Measurements from ENCODE around the gene TUT4.

Gene TUT4

GRCh38 chr1:52572387-52572786 lies 19.5 kb upstream of the TUT4 start:
- DNase-seq, result no peak

GRCh38 chr1:52571783-52572182 lies 18.9 kb upstream of the TUT4 start:
- DNase-seq, result no peak

- no peak for DNase-seq
Observed at GRCh38 chr1:52569449-52570210, 16.7 kb upstream of the TUT4 start.

- no peak for DNase-seq
Observed at GRCh38 chr1:52567943-52568342, 15.1 kb upstream of the TUT4 start.

- no peak for DNase-seq
Observed at GRCh38 chr1:52562766-52563165, 9.9 kb upstream of the TUT4 start.

- DNase-seq, result no peak
Observed at GRCh38 chr1:52559875-52560274, 7.0 kb upstream of the TUT4 start.

GRCh38 chr1:52558941-52559340 lies 6.0 kb upstream of the TUT4 start:
- DNase-seq, result no peak

- no peak for DNase-seq
Observed at GRCh38 chr1:52556641-52557360, 3.9 kb upstream of the TUT4 start.

GRCh38 chr1:52554756-52555155 lies 1.9 kb upstream of the TUT4 start:
- DNase-seq, result no peak

- DNase-seq, result no peak
Observed at GRCh38 chr1:52554267-52554640, 1.4 kb upstream of the TUT4 start.

GRCh38 chr1:52553362-52554266 lies 722 bp upstream of the TUT4 start:
- peak; percentile 85 for DNase-seq

- peak; percentile 44 for DNase-seq
Observed at GRCh38 chr1:52552236-52552504, 722 bp downstream of the TUT4 start.

- DNase-seq, result peak; percentile 22
Observed at GRCh38 chr1:52551507-52552235, 1.2 kb downstream of the TUT4 start.

GRCh38 chr1:52550447-52550846 lies 2.4 kb downstream of the TUT4 start:
- no peak for DNase-seq

GRCh38 chr1:52549267-52549666 lies 3.6 kb downstream of the TUT4 start:
- no peak for DNase-seq

- DNase-seq, result no peak
Observed at GRCh38 chr1:52546852-52547251, 6.0 kb downstream of the TUT4 start.

GRCh38 chr1:52544665-52545525 lies 8.0 kb downstream of the TUT4 start:
- no peak for DNase-seq

GRCh38 chr1:52542085-52542688 lies 10.7 kb downstream of the TUT4 start:
- DNase-seq, result no peak

- DNase-seq, result no peak
Observed at GRCh38 chr1:52534928-52535764, 17.7 kb downstream of the TUT4 start.

- DNase-seq, result no peak
Observed at GRCh38 chr1:52533713-52534112, 19.2 kb downstream of the TUT4 start.

All from stimulated activated CD4-positive, alpha-beta T cell treated with anti-CD3 and anti-CD28 coated beads, Interleukin-12 subunit alpha, Interleukin-12 subunit beta, amount 100 ng/mL, for 4 hours (primary cell).